Measurements from ENCODE around the gene ARHGAP29. TPM values are rescaled to one million over a fixed set of nuclear protein-coding genes. Genes with fewer than 3 reads are reported as not detected.

ARHGAP29 gene
- total RNA-seq, 1 experiment from 2014 or later: 161 TPM

DNA sequence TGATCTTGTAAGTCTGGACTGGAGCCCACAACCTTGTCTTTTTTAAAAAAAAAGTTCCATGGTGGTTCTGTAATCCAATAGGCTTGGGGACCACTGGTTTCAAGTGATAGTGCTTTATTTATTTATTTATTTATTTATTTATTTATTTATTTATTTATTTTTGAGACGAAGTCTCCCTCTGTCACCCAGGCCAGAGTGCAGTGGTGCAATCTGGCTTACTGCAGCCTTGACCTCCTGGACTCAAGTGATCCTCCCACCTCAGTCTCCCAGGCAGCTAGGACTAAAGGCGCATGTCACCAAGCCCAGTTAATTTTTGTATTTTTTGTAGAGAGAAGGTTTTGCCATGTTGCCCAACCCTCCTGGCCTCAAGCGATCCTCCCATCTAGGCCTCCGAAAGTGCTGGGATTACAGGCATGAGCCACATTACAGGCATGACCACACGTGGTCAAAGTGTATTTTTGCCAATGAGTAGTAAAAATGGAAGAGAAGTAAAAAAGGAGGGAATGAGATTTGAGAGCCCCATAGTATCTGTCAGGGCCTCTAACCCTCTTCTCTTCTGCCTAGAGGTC, 44.8 kb upstream of the ARHGAP29 start:
- no peaks in the 10 kb centered on the region for H3K36me3 ChIP-seq (ENCODE audit: low read depth, low read length)
- ChIA-PET CTCF (no interaction called here), POLR2A (ENCODE audit: unreplicated experiment) (no interaction called here)
- H3K27ac ChIP-seq (ENCODE audit: low read length): no peak overlapping the region
- BruUV-seq (replicated peaks): no TSS peak
- H3K9me2 ChIP-seq (replicated peaks; ENCODE audit: low read length): no peaks in the 10 kb centered on the region
- H3K4me3 ChIP-seq (ENCODE audit: low read length): no peak overlapping the region
- H3K4me1 ChIP-seq (ENCODE audit: insufficient read depth, low read length): peaks cover 54% of the 10 kb centered on the region
- H3K27me3 ChIP-seq (ENCODE audit: low read length): no peaks in the 10 kb centered on the region
- ATAC-seq: no peak
- H2AFZ ChIP-seq (ENCODE audit: low read length): no peak overlapping the region
- H3K79me2 ChIP-seq (ENCODE audit: low read length): no peaks in the 10 kb centered on the region
- H3K9ac ChIP-seq (ENCODE audit: low read length): no peak overlapping the region
- no peak overlapping the region for H3K4me2 ChIP-seq (ENCODE audit: low read length)
- H4K20me1 ChIP-seq (ENCODE audit: low read length): no peaks in the 10 kb centered on the region
- intact Hi-C loops (cut with micrococcal nuclease): no loop called here
- TF ChIP-seq EZH2phosphoT487 (IDR thresholded peaks at IDR 0.05; ENCODE audit: borderline replicate concordance, low read length) (no peak), EZH2 (IDR thresholded peaks at IDR 0.05; ENCODE audit: low read length, unreplicated experiment) (no peak)
- TF ChIP-seq, protein P1, sequence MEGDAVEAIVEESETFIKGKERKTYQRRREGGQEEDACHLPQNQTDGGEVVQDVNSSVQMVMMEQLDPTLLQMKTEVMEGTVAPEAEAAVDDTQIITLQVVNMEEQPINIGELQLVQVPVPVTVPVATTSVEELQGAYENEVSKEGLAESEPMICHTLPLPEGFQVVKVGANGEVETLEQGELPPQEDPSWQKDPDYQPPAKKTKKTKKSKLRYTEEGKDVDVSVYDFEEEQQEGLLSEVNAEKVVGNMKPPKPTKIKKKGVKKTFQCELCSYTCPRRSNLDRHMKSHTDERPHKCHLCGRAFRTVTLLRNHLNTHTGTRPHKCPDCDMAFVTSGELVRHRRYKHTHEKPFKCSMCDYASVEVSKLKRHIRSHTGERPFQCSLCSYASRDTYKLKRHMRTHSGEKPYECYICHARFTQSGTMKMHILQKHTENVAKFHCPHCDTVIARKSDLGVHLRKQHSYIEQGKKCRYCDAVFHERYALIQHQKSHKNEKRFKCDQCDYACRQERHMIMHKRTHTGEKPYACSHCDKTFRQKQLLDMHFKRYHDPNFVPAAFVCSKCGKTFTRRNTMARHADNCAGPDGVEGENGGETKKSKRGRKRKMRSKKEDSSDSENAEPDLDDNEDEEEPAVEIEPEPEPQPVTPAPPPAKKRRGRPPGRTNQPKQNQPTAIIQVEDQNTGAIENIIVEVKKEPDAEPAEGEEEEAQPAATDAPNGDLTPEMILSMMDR (conservative IDR thresholded peaks at IDR 0.05; ENCODE audit: low read depth, low read length): no peak
- no peak for DNase-seq
- peaks cover 6% of the 10 kb centered on the region for H3F3A ChIP-seq (ENCODE audit: low read length, unreplicated experiment)
- H3K9me3 ChIP-seq (ENCODE audit: low read length): no peaks in the 10 kb centered on the region

DNA sequence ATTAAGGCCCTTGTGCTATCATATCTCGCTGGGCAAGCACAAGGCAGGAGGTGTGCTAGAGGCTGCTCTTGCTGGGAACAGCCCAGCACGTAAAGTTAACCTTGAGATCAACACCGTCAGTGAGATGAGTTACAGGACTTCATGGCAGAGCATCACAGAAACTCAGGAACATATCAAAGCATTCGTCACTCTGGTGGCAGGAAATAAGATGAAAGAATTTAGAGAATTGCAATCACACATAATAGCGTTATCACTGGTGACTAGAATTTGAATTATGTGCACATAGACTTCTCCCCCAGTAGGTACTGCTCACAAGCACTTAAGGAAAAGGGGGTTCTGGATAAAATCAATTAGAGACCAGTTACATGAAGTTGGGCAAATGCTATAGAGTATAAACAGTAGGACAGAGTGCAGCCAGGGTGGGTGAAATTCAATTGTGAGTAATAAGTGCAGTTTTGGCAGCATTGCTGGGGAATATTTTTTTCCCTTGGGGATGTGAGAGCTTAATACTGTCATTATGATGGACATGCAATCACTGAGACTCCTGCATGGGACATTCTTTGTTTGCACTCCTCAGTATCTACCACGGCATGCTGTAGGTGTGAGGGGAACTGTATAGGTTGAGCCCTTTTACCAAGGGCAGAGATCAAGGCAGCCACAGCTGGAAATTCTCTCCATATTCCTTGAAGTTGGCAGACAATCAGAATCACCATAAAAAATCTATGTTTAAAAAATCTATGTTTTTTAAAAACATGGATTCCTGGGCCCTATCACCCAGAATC, 44.2 kb upstream of the ARHGAP29 start:
- no peak overlapping the region for H2AFZ ChIP-seq (ENCODE audit: low read length)
- BruUV-seq (replicated peaks): no TSS peak
- ATAC-seq: no peak

More for the DNA sequence above, 44.2 kb upstream of the ARHGAP29 start:
- peak overlapping the region; percentile 38 for H3K27ac ChIP-seq (ENCODE audit: low read length)
- no peak for TF ChIP-seq EZH2phosphoT487 (IDR thresholded peaks at IDR 0.05; ENCODE audit: borderline replicate concordance, low read length)
- TF ChIP-seq, protein P1 (conservative IDR thresholded peaks at IDR 0.05; ENCODE audit: low read depth, low read length): no peak
- TF ChIP-seq EZH2 (IDR thresholded peaks at IDR 0.05; ENCODE audit: low read length, unreplicated experiment): no peak
- ChIA-PET CTCF (no interaction called here), POLR2A (ENCODE audit: unreplicated experiment) (no interaction called here)
- peak overlapping the region; percentile 46; the same call in 1 of the 2 replicates for H3K4me2 ChIP-seq (ENCODE audit: low read length)
- peak; percentile 17 for DNase-seq
- no peaks in the 10 kb centered on the region for H3K9me2 ChIP-seq (replicated peaks; ENCODE audit: low read length)
- no peaks in the 10 kb centered on the region for H4K20me1 ChIP-seq (ENCODE audit: low read length)
- no peak overlapping the region for H3K9ac ChIP-seq (ENCODE audit: low read length)
- no peaks in the 10 kb centered on the region for H3K36me3 ChIP-seq (ENCODE audit: low read depth, low read length)
- intact Hi-C loops (cut with micrococcal nuclease): no loop called here
- peaks cover 48% of the 10 kb centered on the region for H3K4me1 ChIP-seq (ENCODE audit: insufficient read depth, low read length)
- no peaks in the 10 kb centered on the region for H3K9me3 ChIP-seq (ENCODE audit: low read length)
- H3F3A ChIP-seq (ENCODE audit: low read length, unreplicated experiment): peaks cover 6% of the 10 kb centered on the region
- H3K27me3 ChIP-seq (ENCODE audit: low read length): no peaks in the 10 kb centered on the region
- no peak overlapping the region for H3K4me3 ChIP-seq (ENCODE audit: low read length)
- H3K79me2 ChIP-seq (ENCODE audit: low read length): no peaks in the 10 kb centered on the region
